Liver (tissue), 3 donors: ENCODE results near the gene SLC49A3.

ENCODE experiments used
- CTCF ChIP-seq: fragments of 150-350 bp; IDR thresholded peaks from 2 replicates; pipeline ENCODE4 v1.5.1; 2017; ENCODE audit warnings: improper control_type of control experiment, low read depth, low read length; ENCODE audit not compliant: missing input control
- GABPA ChIP-seq, 2 donors: IDR thresholded peaks in 1 of 2; conservative IDR thresholded peaks in 1 of 2; 2 replicates each; pipeline ENCODE4 v1.6.1; 2016; ENCODE audit warnings: antibody characterized with exemption in 2 of 2, mild to moderate bottlenecking in 1 of 2, moderate library complexity in 1 of 2
- RAD21 ChIP-seq, 2 donors: IDR thresholded peaks; 2 replicates each; pipeline ENCODE4 v1.6.1; 2016; ENCODE audit warnings: antibody characterized with exemption in 2 of 2, mild to moderate bottlenecking in 2 of 2
- REST ChIP-seq: IDR thresholded peaks from 2 replicates; pipeline ENCODE4 v1.6.1; 2016; ENCODE audit warnings: antibody characterized with exemption, mild to moderate bottlenecking
- YY1 ChIP-seq: IDR thresholded peaks from 2 replicates; pipeline ENCODE4 v1.6.1; 2016; ENCODE audit warnings: antibody characterized with exemption, mild to moderate bottlenecking
- donor health status: healthy.
- donor health status: healthy.

- TF ChIP-seq REST: no peak
- TF ChIP-seq CTCF: no peak
- no peak for TF ChIP-seq YY1
- no peak for TF ChIP-seq GABPA (IDR thresholded peaks at IDR 0.05 in 1 of 2, conservative IDR thresholded peaks at IDR 0.05 in 1 of 2)
- no peak for TF ChIP-seq RAD21 (IDR thresholded peaks at IDR 0.05)
These were observed 23.1 kb upstream of the SLC49A3 start for GRCh38 chr4:712093-712492.
